Measurements from ENCODE around the gene THSD7A.

GRCh38 chr7:11749629-11750028, 82.4 kb downstream of the THSD7A start:
- TF ChIP-seq CTCF (IDR thresholded peaks at IDR 0.05; ENCODE audit: low read length) (no peak), EZH2phosphoT487 (IDR thresholded peaks at IDR 0.05; ENCODE audit: low read length) (no peak)
